WERI-Rb-1 (cell line): ENCODE data around the gene MRPS18A.

Source experiments
- DNase-seq: peaks from one replicate; pipeline ENCODE4 v3.0.0-alpha.2; 2020
- H3K27ac ChIP-seq: fragments of 250-450 bp; sonication (Bioruptor Pico); 2 replicates; pipeline ENCODE4 v1.5.1; 2020; ENCODE audit warnings: mild to moderate bottlenecking, moderate library complexity
- H3K27me3 ChIP-seq: fragments of 250-450 bp; sonication (Bioruptor Pico); 2 replicates; pipeline ENCODE4 v1.5.1; 2021; ENCODE audit warnings: mild to moderate bottlenecking, low read depth, moderate library complexity; ENCODE audit not compliant: insufficient read depth, severe bottlenecking
- H3K36me3 ChIP-seq: fragments of 250-450 bp; sonication (Bioruptor Pico); 2 replicates; pipeline ENCODE4 v1.5.1; 2020; ENCODE audit warnings: mild to moderate bottlenecking, moderate library complexity
- H3K4me3 ChIP-seq: 2 replicates; pipeline ENCODE4 v1.5.1; 2011; ENCODE audit warnings: low read depth, mild to moderate bottlenecking, control low read depth, low read length
- H3K9me3 ChIP-seq: fragments of 250-450 bp; sonication (Bioruptor Pico); 2 replicates; pipeline ENCODE4 v1.5.1; 2021; ENCODE audit warnings: mild to moderate bottlenecking, moderate library complexity; ENCODE audit not compliant: severe bottlenecking
- CTCF ChIP-seq: IDR thresholded peaks from 2 replicates; pipeline ENCODE4 v1.5.1; 2011; ENCODE audit warnings: low read depth, mild to moderate bottlenecking, control low read depth, inconsistent platforms, low read length

MRPS18A gene

GRCh38 chr6:43676962-43677606 lies 10.5 kb downstream of the MRPS18A start:
- TF ChIP-seq CTCF, result no peak
- peaks cover 97% of the 10 kb centered on the region for H3K36me3 ChIP-seq

DNA sequence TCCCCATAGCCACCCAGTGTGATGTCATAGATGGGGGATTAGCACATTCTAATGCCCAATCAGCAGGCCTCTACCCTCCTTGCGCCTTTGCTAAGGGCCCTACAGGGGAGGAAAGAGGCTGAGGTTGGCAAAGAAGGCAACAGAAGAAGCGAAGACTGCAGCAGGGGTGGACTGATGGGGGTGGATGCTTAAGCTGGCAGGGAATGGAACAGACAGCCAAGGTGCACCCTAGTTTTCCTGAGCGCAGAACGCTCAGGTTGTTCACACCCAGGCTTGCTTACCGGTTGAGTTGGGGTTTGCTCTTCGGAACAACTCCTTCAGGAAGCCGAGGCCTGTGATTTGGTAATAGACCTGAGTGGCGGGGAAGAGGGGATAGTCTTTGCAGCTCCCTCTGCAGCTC lies 12.7 kb downstream of the MRPS18A start:
- no peaks in the 10 kb centered on the region for H3K27me3 ChIP-seq
- no peak for DNase-seq
- no peaks in the 10 kb centered on the region for H3K9me3 ChIP-seq
- no peak overlapping the region for H3K4me3 ChIP-seq
- no peak for TF ChIP-seq CTCF
- H3K36me3 ChIP-seq, result peaks cover 97% of the 10 kb centered on the region
- no peak overlapping the region for H3K27ac ChIP-seq

More at GRCh38 chr6:43676962-43677606, 10.5 kb downstream of the MRPS18A start:
- Histone ChIP-seq H3K4me3 (no peak overlapping the region), H3K27me3 (no peaks in the 10 kb centered on the region), H3K9me3 (no peaks in the 10 kb centered on the region), H3K27ac (no peak overlapping the region)
- DNase-seq, result no peak

GRCh38 chr6:43674291-43674690 lies 13.3 kb downstream of the MRPS18A start:
- Histone ChIP-seq H3K9me3 (no peaks in the 10 kb centered on the region), H3K4me3 (no peak overlapping the region), H3K36me3 (peaks cover 95% of the 10 kb centered on the region), H3K27me3 (no peaks in the 10 kb centered on the region), H3K27ac (no peak overlapping the region)
- TF ChIP-seq CTCF, result no peak
- no peak for DNase-seq

- no peaks in the 10 kb centered on the region for H3K27me3 ChIP-seq
- H3K27ac ChIP-seq, result no peak overlapping the region
- TF ChIP-seq CTCF, result no peak
- DNase-seq, result no peak
- peaks cover 88% of the 10 kb centered on the region for H3K36me3 ChIP-seq
- no peaks in the 10 kb centered on the region for H3K9me3 ChIP-seq
- no peak overlapping the region for H3K4me3 ChIP-seq
These were observed 14.0 kb downstream of the MRPS18A start for GRCh38 chr6:43673444-43674084.

GRCh38 chr6:43671801-43672690 lies 15.5 kb downstream of the MRPS18A start:
- Histone ChIP-seq H3K36me3 (peaks cover 73% of the 10 kb centered on the region), H3K4me3 (no peak overlapping the region), H3K9me3 (no peaks in the 10 kb centered on the region), H3K27me3 (no peaks in the 10 kb centered on the region), H3K27ac (peak overlapping the region; percentile 33)
- DNase-seq, result peak; percentile 64
- no peak for TF ChIP-seq CTCF
